ENCODE data around the gene SPCS1.
A peak's percentile ranks its signal among the peaks of the same experiment; 100 is the strongest.
"Not testable (repeated sequence)": the region's sequence is repeated elsewhere in the genome, so short reads cannot be mapped to it uniquely, and the experiment has no call there.

The SPCS1 gene

DNA sequence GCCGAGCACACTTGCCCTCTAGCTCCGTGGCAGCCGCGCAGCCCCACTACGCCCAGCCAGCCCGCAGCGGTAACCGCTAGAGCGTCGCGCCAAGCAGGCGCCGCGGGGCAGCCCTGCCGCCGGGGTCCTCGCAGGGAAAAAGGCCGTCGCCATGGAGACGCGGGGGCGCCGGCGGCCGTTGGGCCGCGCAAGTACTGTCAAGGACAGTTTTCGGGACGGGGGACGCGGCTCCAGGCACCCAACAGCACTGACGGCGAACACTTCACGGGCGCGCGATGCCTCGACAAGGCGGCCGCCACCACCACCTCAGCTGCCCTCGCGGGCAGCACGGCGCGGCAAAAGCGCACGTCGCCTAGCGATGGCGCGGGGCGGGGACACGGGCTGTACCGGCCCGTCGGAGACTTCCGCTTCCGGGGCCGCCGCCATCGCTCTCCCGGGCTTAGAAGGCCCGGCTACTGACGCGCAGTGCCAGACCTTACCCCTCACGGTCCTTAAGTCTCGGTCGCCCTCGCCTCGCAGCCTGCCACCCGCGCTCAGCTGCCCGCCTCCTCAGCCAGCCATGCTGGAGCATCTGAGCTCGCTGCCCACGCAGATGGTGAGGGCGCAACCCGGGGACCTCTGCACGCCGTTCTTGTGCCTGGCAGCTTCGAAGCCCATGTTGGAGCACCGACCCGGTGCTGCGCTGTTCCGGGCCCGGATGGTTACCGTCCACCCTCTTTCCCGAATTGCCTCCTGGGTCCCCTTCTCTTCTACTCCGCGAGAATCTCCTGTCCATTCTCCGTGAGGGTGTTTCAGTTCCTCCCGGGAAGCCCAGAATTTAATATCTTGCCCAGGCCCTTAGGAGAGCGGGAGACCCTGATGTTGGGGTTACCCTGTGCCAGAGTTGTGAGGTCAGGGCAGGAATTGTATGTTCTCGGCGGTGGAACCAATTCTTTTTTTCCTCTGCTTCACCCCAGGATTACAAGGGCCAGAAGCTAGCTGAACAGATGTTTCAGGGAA is at the start of gene SPCS1, which contains the start of gene GLT8D1:
TSS of gene SPCS1 (plus strand) at position 419 of the 999 bp plus-strand sequence. CDS start at position 560, 141 bp downstream.
TSS of gene GLT8D1 (minus strand) at position 104 of the 999 bp plus-strand sequence. CDS start 5,331 bp downstream, outside the sequence.
- peak; percentile 55 for DNase-seq

DNA sequence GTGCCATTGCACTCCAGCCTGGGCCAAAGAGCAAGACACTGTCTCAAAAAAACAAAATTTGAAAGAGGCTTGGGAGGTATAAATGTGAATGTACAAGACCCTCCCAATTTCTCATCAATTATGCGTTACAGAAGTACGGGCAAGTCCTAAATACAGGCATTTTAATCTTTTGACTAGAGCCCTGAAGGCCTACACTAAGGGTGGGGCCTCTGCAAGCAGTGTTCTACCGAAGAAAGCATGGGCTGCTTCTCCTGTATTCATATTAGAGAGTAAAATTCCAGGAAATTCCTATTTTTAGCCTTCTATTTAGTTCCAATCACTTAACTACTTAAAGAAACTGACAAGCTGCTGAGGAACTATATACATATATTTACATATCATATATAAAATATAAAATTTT is 45.9 kb upstream of the SPCS1 start:
- no peak for DNase-seq

DNA sequence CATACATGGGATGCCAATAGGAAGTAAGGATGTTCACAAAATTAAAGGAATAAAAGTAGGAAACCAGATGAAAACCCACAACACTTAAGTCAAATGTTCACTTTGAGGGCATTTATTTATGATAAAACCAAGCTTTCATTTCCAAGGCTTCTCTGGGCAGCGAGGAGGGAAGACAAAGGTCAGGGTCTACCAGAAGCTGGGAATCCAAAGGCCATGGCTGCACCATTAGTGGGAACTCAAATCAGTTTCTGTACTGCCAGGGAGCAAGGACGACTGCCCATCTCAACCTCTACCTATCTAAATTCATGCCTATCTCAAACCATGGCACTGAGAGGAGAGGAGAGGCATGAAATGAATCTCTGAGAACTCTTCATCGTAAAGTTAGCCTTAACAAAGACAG is 42.8 kb upstream of the SPCS1 start:
- no peak for DNase-seq

DNA sequence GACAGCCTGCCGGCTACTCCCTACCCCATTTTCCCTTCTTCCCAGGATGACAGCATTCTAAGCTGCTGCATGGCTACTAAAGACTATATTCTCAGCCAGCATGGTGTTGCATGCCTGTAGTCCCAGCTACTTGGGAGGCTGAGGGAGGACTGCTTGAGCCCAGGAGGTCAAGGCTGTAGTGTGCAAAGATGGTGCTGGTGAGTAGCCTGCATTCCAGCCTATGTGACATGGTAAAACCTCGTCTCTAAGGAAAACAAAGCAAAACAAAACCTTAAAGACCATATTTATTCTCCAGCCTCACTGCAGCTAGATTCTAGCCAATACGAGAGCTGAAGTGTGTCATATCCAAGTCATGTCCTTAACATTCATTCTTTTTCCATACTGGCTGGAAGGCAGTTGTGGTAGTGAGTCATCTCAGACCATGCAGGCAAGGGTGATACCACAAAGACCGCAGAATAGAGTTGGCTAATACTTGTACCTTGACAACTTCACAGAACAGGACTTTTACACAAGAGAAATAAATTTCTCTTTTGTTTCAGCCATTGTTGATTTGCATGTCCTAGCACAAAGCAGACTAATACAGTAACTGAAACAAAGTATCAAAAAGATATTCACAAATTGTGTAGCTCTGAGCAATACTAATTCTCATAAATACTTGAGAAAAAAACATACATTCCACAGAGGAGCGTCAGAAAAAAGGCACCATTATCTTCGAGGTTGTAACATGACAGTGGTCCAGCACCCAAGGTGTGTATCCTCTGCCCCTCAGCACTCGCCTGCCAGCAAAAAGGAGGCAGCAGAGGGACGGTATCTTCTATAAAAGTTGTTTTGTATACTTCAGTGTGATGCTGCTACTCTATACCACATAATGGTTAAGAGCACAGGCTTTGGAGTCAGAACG is 35.0 kb upstream of the SPCS1 start:
- no peak for DNase-seq

DNA sequence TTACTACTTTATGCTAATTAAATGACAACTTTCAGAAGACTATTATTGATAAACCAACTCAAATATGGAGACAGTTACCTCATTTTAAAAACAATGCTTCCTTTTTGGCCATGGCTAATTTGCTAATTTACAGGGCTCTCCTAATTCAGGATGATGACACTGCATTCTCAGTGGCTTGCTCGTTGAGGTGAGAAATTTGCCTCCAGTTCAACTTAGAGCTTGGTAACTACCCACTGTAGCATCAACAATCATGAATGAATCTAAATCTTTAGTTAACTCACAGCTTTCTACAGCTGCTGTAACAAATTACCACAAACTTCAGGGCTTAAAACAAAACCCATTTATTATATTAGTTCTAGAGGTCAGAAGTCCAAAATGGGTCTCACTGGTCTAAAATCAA is 34.2 kb upstream of the SPCS1 start:
- no peak for DNase-seq

DNA sequence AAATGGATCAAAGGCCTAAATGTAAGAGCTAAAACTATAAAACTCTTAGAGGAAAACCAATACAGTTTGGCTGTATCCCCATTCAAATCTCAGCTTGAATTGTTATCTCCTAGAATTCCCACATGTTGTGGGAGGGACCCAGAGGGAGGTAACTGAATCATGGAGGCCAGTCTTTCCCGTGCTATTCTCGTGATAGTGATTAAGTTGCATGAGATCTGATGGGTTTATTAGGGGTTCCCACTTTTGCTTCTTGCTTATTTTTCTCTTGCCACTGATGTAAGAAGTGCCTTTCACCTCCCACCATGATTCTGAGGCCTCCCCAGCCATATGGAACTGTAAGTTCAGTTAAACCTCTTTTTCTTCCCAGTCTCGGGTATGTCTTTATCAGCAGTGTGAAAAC is 29.7 kb upstream of the SPCS1 start:
- DNase-seq, result not testable (repeated sequence)

DNA sequence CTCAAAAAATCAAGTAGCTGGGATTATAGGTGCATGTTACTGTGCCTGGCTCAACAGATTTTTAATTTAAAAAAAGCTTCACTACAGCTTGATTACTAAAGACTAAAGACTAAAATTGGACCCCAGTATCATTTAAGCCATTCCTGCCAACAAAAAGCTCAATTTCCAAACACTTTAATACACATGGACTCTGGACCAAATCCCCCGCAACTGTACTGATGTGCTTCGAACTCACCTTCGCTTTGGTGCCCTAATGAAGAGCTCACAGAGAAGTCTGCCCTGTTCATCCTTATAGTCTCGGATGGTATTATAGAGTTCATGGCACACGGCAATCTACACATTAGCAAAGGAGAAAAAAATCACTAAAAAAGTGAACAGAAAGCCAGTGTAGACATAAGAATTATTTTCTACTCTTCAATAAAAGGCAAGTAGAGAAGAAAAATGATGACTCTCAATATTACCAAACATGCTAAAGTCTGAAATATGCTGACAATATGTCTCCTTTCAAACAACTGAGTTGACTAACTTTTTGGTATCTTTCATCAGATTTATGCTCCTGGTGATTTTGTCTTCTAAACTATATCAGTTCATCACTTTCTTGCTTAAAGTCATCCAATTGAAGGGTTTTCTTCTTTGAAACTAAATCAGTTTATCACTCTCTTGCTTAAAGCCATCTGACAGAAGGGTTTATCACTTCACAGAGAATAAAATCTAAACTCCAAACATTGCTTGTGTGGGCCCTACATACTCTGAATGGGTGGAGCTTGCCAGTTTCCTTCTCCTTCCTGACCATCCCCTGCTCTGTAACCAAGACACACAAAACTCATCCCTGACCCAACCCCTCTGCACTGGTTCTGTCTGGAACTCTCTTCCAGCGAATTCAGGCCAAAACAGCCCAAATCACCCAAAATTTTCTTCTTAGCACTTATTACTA is 27.4 kb upstream of the SPCS1 start:
- no peak for DNase-seq

DNA sequence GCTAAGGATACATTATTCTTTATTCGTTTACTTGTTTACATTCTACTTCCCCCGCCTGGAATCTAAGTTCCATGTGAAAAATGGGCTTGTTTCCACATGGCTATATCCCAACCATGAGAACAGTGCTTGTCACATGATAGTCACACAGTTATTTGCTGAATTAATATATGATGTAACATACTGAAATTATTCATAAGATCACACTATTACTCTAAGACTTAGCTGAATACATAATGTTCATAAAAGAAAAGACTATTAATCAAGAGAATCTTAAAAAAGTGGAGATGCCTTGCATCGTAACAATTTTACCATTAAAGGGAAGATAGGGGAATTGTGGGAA is 26.7 kb upstream of the SPCS1 start:
- no peak for DNase-seq

DNA sequence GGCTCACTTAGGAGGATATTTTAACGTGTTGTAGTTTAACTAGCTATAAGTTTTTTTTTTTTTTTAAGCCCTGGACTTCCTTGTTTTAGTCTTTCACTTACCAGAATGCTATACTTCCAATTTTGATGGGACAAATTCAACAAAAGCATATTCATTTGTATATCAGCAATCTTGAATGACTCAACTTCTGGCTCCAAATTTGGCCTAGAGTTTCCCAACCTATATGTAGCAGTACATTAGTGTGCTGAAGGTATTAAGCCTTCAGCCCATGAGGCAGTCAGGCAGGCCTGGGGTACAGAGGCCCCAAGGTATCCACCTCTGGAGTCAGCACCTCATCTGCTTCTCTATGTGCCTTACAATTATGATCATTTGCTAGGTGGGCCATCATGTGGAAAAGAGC is 26.1 kb upstream of the SPCS1 start:
- DNase-seq, result no peak

DNA sequence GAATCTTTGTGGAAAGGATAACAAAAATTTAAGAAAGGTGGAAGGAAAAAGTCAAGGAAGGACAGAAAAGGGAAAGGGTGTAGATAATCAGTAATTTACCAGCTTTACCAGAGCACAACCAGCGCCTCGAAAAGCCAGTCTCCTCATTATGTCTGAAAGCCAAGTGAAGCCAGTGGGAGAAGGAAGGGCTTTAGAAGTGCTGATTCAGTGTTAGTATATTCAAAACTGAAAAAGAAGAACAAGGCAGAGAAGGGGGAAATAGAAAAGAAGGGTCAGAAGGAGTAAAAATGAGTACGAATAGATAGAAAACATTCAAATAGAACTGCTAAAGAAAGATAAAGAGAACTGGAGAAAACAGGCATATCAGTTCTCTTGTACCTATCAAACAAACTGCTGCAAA is 24.3 kb upstream of the SPCS1 start:
- DNase-seq, result no peak

DNA sequence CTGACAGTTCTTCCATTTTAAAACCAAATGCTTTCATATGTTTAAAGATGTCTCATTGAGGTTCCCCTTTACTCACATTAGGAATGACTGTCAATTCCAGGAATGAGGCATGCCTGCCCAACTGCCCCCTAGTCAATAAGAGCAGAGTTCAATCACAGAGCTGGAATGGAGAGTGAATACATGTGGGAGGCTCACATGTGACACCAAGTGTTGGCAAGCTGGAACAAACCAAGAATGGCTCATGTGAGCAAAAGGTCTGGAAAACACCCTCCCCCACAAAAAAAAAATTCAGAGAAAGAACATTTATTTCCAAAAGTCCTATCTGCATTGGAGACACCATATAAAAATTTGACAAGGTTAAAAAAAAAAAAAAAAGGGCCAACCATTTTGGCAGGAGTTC is 23.9 kb upstream of the SPCS1 start:
- DNase-seq, result no peak

DNA sequence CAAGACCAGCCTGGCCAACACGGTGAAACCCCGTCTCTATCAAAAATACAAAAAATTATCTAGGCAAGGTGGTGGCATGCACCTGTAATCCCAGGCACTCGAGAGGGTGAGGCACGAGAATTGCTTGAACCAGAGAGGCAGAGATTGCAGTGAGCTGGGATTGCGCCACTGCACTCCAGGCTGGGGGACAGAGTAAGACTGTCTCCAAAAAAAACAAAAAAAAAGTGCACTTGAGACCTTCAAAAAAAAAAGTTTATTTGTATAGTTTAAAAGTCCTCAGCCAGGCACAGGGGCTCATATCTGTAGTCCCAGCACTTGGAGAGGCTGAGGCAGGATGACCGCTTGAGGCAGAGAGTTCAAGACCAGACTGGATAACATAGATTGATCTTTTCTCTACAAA is 22.3 kb upstream of the SPCS1 start:
- DNase-seq, result no peak

DNA sequence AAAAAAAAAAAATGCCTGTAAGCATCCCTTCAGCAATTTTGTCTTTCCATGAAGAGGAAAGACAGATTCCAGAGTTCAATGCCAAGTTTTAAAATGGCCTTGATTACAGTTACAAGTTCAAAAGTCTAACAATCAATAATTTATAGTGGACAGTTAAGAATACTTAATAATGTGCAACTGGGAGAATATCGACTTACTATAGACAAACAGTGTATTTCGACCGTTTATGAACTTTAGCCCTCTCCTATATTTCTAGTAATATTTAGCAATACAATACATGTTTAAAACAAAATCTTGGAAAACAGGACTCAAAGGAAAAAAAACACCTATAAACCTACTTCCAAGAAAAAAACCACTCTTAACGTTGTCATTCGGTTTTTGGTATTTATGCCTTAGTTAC is 21.7 kb upstream of the SPCS1 start:
- DNase-seq, result no peak

DNA sequence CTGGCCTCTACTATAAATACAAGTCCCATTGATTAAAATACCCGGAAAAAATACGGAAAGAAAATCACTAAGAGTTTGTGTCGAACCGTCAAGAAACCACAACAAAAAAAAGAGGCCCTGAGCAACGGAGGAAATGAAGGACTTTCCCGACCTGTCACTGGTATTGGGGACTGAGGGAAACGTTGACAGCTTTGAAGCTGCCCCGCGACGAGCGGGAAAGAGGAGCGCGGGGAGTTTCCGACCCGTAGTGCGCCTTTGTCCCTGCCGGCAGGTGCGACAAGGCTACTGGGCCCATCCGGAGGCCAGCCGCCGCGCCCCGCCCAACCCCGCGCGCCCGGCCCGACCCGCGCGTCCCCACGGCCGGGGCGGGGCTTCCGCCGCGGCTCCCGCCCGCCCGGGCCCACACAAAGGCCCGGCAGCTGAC is 20.6 kb upstream of the SPCS1 start:
- peak; percentile 59 for DNase-seq

DNA sequence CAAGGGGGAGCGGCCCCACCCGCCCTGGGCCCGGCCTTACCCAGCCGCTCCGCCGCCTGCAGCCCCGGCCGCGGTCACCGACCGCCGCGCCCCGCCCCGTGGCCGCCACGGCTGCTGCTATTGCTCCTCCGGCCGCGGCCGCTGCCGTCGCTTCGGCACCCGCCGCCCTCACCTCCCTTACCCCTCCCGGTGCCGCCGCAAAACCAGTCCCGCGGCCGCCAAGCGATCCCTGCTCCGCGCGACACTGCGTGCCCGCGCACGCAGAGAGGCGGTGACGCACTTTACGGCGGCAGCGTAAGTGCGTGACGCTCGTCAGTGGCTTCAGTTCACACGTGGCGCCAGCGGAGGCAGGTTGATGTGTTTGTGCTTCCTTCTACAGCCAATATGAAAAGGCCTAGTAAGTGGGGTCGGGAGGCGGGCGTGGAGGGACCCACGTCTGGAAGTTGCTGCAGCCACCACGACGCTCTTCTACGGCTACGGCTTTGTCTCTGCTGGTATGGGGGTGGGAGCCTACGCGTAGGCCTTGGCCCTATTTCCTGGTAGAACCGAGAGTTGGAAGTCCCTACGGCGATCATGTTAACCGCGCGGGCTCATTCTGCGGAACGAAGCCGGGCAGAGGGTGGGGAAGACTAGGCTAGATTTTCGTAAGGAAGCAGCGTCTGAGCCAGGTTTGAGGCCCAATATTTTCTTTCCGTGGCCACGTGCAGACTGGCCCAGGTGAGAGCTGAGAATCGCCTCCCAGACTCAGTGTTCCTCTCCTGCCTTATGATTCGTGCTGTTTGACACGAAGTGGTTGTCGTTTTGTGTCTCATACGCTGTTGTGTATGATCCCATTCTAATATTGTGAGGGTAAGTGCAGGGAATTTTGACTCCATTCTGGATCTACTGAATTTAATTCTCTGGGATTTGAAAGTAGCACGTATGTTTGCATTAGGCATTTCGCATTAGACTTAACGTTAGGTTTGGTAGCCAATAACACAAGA is 19.9 kb upstream of the SPCS1 start, which contains the start of the genes GNL3 and PBRM1:
TSS of gene GNL3 (plus strand) at position 324 of the 983 bp plus-strand sequence. CDS start at position 385, 61 bp downstream.
TSS of gene PBRM1 (minus strand) at position 205 of the 983 bp plus-strand sequence.
- peak; percentile 78 for DNase-seq

DNA sequence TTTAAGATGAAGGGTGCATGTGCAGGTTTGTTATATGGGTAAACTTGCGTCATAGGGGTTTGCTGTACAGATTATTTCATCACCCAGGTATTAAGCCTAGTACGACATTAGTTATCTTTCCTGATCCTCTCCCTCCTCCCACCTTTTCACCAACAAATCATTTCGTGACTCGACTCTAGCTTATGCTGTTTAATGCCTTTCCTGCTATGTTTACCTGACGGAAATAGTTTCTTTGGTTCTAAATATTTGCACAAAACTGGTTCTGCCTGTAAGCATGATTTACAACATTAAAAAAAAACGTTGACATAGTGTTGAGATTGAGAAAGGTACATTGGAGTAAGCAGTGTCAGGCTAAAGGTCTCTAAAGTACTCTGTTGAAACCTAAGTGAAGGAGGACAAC is 17.6 kb upstream of the SPCS1 start:
- no peak for DNase-seq

DNA sequence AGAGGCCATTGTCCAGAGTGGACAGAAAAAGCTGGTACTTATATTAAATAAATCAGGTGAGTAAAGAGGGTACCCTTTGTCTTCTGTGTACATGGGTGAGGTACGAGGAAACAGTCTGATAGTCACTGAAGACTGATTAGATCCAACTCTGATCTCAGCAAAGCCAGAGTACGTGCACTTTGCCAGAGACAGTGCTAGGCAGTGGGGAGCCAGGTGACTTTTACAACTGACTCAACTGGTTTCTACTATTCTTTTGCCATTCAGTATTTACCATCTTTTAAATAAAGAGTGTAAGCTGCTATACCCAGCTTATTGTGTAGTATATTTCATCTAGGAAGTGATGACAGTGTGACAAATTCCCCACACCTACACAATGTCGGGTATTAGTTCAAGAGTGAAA is 16.8 kb upstream of the SPCS1 start:
- DNase-seq, result no peak

DNA sequence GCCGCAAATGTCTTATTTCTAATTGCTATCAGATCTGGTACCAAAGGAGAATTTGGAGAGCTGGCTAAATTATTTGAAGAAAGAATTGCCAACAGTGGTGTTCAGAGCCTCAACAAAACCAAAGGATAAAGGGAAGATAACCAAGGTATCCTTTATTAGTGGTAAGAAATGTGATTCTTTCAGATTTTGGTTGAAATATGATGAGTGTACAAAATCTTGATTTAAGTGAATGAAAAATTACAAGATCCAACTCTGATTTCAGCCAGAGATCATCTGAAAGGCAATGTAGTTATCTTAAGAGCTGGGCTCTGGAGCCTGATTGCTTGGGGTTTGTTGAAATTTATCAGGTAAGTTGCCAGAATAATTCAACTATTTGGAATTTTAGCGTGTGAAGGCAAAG is 15.3 kb upstream of the SPCS1 start:
- no peak for DNase-seq

DNA sequence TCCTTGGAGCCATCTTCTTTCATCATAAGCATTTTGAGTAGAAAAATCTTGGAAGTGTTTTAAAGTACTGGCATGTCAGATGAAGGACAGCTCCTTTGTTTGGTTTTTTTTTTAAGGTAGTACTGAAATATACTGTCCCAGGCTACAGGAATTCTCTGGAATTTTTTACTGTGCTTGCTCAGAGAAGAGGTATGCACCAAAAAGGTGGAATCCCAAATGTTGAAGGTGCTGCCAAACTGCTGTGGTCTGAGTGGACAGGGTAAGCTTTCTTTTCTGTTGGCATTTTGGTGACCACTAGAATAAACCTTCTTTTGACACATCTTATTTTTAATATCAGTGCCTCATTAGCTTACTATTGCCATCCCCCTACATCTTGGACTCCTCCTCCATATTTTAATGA is 12.8 kb upstream of the SPCS1 start:
- no peak for DNase-seq

DNA sequence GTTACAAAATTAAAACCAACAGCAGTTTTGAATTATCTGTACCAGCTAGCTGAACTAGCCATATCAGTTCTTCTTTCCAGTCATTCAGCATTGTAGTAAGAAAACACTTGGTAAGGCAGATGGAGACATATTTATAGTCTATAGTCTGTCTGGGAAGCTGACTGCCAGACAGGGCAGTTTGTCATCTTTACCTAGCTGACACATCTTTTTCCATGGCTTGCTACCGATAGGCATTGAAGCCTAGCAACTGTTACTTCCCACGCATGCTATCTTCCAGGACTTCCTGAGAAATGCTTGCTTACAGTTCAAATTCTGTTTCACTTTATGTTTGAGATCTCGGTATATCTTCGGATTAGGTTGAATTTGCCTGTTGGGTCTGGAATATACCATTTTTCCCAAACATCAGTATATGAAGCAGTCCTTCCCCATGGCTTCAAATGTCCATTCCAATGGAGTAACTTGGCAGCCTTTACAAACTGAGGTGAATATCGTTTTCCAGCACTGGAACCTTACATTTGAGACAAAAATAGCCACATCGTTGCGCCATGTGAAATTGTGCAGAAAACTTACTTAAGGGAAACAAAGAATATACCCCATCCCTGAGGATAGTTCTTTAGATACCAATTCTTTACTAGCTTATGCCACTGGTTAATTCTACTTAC is 11.2 kb upstream of the SPCS1 start:
- no peak for DNase-seq
